ENCODE measurements around the gene ARID1B.

GRCh38 chr6:157218371-157219198 is 441.4 kb downstream of the ARID1B start:
- no peak for TF ChIP-seq EZH2phosphoT487 (conservative IDR thresholded peaks at IDR 0.05; ENCODE audit: low read length)
- no peak for TF ChIP-seq CTCF (IDR thresholded peaks at IDR 0.05; ENCODE audit: insufficient read depth, low read length, poor library complexity, severe bottlenecking)
